GM19438 (cell line): ENCODE results near the gene TCN2.
"Not testable (repeated sequence)": the region's sequence is repeated elsewhere in the genome, so short reads cannot be mapped to it uniquely, and the experiment has no call there.

Experiments
- ATAC-seq: cut with Tn5 transposase; IDR thresholded peaks from one replicate; pipeline ENCODE4 v1.9.1; 2021; ENCODE audit warnings: low read depth; ENCODE audit not compliant: unreplicated experiment

The TCN2 gene

DNA sequence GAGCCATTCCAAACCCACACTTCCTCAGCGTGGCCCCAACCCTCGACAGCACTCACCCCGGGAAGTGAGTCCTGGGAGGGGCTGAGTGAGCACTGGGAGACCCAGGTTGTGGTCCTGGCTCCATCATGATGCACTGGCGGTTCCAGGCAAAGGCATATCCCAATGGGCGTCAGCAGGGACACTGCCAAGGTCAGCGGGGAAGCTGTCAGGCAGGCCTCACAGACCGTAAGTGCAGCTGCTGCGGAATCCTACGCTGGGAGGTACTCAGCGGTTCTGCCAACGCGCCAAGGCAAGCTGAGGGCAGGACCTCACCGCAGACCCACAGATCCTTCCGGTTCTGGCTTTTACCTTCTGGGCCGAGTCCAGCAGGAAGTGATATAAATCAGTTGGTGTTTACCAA, 31.1 kb upstream of the TCN2 start:
- no peak for ATAC-seq

DNA sequence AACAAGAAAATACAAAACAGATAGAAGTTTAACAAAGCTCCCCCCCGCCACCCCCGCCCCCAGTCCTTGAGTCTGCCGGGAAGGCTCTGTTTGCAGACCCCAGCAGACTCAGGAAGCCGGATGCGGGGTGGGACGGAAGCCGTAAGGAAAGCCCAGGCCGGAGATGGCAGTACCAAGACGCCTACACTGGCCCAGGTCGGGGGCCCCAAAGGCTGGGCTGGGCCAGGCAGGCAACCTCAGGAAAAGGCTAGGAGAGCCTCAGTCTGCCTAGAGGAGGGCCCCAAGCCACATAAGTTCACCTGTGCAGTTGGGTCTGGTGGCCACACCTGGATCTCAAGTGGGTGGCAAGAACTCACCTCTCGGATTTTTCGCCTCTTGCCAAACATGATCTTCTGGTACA, 28.5 kb upstream of the TCN2 start:
- ATAC-seq, result no peak

DNA sequence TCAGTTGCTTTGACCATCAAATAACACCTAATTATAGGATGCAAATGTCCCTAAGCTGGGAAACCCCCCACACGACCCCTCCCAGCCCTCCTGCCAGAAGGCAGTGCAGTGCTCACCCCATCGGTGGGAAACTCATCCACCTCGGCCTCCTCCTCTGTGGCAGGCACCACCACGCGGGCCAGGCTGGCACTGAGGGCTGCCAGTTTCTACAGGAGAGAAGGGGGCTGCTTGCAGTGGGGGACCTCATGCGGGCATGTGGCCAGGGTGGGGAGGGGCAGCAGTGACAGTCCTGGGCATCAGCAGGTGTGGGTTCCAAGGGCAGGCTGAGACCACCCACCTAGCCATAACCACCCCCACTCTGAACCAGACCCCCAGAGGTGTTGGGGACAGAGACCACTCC, 26.1 kb upstream of the TCN2 start:
- ATAC-seq, result no peak

DNA sequence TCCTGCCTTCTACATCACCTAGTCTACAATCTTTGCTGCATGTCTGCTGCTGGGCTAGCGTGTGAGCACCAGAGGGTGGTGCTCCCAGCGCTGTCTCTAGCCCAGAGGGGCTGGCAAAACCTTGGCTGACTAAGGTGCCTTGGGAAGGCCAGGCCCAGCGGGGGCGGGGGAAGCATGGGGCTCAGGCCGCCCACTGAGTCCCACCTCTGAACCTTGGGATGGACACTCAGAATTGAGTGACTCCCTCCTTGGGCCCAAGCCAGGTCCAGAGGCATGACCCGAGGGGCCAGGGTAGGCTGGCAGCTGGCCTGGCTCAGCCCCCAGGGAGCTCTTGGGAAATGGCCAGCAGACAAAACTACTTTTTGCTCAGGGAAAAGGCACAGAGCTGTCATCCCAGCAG, 24.9 kb upstream of the TCN2 start:
- ATAC-seq, result no peak

DNA sequence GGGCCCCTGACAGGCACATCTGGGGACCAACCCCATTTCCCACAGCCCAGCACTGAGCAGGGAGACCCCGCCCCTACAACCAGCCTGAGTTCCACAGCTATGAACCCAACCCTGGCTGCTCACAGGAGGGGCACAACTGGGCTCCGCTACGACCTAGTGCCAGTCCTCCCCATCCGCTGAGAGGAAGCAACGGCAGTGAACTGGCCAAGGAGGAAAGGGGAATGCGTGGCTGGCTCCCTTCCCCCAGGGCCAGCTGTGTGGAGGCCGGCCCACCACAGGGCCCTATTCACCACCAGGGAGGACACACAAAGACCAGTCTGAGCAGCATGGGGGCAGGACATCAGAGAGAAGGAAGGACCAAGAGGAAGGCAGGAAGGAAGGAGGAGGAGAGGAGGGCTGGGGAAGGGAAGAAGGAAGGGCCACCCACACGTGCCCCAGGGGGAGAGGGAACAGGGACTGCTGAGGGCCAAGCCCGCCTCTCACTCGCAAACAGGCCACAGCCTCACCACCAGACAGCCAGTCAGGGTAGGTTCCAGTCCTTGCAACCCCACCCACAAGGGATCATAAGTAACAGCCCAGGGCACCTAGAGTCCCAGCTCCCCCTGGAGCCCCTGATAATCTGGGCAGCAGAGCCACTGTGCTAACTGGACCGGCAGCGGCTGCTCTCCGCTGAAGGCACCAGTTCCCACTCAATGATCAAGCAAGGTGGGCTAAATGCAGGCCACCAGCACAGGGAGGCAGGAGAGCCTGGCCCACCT, 24.0 kb upstream of the TCN2 start:
- ATAC-seq, result no peak

DNA sequence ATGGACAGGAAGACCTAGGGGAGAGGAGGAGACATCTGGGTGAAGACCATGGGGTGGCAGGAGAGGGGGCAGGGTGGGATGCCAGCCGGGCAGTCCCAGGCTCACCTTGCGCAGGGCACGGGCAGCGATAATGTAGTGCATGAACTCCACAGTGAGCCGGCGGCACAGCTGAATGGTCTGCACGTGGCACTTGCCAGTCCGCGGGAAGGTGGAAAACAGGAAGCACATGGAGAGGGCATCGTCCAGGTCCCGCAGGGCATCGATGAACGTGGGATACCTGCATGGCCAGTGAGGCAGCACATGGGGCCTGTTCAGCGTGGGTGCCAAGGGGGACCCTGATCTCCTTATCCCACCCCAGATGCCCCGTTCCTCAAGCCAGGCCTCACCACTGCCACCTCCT, 22.5 kb upstream of the TCN2 start:
- no peak for ATAC-seq

DNA sequence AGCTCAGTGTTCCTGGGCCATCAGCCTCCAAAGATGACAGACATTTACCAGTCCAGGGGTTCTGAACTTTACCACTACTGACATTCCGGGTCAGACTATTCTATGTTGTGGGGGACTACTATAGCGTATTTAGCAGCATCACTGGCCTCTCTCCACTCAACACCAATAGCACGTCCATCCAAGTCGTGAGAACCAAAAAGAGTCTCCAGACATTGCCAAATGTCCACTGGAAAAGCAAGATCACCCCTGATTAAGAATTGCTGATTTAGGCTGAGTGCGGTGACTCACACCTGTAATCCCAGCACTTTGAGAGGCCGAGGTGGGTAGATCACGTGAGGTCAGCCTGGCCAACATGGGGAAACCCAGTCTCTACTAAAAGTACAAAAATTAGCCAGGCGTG, 20.6 kb upstream of the TCN2 start:
- ATAC-seq, result no peak

DNA sequence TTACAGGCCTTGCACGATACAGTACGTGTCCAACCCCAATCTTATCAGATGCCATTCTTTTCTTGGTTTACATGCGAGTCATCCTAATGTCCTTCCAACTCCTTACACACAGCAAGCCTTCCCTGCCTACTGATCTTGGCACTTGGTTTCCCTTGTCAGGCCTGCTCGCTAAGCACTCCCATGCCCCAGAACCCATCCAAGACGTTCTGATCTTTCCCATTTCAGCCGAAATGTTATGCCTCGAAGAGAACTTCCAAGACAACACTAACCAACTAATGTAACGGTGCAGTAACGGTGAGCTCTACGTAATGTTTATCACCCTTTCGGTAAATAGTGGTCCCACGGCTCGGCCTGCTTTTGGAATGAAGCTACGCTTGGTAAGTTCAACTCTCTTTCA, 15.8 kb upstream of the TCN2 start:
- ATAC-seq, result no peak

DNA sequence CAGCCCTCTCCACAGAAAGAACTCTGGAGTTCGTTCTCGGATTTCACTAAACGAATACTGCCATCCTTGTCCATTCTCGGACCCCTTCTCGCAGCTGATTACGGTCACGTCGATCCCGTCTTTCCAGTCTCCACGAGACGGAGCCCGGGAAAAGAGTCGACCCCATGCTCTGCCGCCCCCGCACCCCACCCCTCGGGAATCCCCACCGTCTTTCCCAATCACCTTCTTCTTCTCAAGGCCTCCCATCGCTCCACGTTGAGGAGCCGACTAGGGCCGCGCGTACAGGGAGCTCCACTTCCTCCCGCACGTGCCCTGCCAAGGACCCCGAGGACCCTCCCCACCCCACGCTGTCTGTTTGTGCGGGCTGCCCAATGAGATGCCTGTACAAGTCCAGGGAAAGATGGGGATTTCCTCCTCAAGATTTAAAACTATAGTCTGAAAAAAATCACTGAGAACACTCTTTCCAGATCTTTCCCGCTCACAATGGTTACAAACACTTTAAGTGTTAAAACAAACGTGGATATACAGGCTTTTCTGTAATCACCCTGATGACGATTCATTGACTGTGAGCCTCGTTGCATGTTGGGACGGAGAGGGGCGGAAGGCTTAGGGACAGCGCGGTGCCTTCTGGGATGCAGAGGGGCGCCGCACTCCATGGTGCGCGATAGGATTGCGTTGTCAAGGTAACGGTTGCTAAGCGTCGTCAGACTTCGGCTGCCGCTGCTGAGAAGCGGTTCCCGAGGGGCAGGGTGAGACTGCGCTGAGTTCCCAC, 15.2 kb upstream of the TCN2 start, which contains the start of gene PES1:
TSS of gene PES1 (minus strand) at position 323 of the 772 bp plus-strand sequence. CDS start at position 246, 77 bp downstream.
- ATAC-seq, result peak; percentile 97

DNA sequence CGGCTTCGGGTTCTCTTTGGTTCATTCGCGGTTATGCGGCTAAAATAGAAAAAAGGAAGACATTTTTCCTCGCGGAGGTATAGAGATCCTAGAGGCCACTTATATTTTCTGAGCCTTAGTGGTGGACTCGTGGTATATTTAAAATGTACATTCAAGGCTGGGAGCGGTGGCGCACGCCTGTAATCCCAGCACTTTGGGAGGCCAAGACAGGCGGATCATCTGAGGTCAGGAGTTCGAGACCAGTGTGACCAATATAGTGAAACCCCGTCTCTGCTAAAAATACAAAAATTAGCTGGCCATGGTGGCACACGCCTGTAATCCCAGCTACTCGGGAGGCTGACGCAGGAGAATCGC, 14.6 kb upstream of the TCN2 start:
- ATAC-seq, result not testable (repeated sequence)

DNA sequence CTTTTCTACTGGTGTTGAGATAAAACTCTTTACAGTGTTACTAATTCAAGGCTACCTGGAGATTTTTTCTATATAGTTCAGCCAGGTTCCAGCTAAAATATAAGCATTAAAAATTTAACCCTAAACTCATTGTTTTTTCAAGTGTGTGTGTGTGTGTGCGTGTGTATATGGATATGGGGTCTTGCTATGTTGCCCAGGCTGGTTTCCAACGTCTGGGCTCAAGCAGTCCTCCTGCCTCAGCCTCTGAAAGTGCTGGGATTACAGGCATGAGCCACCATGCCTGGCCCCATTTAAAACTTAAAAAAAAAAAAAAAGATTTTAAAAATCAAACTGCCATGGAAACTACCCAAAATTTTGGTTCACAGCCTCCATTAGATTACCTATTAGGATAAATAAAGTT, 10.8 kb upstream of the TCN2 start:
- no peak for ATAC-seq

DNA sequence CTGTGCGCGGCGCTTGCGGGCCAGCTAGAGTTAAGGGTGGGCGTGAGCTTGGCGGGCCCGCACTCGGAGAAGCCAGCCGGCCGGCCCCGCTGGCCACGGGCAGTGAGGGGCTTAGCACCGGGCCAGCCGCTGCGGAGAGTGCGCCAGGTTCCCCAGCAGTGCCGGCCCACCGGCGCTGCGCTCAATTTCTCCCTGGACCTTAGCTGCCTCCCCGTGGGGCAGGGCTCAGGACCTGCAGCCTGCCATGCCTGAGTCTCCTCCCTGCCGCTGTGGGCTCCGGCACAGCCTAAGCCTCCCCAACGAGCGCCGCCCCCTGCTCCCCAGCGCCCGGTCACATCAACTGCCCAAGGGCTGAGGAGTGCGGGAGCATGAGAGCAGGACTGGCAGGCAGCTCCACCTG, 10.1 kb upstream of the TCN2 start:
- ATAC-seq, result no peak

DNA sequence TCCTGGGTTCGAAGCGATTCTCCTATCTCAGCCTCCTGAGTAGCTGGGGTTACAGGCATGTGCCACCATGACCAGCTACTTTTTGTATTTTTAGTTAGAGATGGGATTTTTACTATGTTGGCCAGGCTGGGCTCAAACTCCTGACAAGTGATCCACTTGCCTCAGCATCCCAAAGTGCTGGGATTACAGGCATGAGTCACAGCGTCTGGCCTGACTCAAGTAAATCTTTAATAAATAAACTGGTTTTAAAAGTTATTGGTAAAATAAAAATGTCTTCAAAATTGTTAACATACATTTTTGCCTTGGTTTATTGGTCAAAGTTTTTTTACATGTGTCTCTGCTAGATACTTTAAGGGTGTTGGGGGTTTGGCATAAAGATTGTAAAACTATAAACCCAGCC, 8.0 kb upstream of the TCN2 start:
- no peak for ATAC-seq

DNA sequence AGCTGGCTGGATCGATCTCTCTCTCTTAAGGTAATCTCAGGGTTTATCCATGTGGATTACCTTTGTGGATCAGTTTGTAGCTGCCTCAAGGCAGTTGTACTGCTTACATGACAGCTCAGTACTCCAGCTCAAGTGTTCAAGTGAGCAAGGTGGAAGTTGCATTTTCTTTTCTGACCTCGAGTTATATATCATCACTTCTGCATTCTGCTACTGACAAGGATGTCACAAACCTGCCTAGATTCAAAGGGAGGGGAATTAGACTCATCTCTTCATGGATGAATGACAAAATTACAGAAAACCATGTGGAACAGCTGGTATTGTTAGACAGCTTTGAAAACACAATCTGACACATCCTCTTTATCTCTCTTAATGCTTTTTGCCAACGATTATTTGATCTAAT, 6.1 kb upstream of the TCN2 start:
- ATAC-seq, result no peak

DNA sequence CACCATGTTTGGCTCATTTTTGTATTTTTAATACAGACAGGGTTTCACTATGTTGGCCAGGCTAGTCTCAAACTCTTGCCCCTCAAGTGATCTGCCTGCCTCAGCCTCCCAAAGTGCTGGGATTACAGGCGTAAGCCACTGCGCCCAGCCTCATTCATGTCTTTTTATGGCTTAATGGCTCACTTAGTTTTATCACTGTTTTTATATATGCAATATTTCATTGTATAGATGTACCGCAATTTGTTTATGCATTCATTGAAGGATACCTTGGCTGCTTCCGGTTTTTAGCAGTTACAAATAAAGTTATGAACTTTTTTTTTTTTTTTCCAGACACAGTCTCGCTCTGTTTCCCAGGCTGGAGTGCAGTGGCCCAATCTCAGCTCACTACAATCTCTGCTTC, 5.5 kb upstream of the TCN2 start:
- no peak for ATAC-seq

DNA sequence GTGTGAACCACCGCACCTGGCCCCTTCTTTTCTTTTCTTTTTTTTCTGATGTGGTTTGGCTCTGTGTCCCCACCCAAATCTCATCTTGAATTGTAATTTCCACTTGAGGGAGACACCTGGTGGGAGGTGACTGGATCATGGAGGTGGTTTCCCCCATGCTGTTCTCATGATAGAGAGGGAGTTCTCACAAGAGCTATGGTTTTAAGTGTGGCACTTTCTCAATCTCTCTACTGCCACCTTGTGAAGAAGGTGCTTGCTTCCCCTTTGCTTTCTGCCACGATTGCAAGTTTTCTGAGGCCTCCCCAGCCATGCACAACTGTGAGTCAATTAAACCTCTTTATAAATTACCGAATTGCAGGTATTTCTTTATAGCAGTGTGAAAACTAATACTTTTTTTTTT, 4.9 kb upstream of the TCN2 start:
- no peak for ATAC-seq

DNA sequence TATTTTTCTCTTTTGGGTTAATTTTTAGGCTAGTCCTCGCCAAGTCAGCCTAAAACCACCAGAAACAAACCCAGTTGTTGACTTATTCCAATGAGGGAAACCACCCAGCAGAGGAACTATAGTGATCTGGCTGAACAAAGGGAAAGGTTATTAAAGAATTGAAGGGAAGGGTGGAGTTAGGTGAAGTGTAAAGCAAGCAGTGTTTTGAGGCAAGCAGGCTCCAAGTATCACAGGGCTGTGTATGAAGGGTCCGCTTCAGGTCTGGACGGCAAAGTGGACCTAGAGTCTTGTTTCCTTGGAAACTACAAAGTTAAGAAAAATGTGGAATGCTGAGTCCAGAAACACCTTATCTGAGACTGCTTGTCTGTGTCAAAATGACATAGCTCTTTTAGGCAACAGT, 3.2 kb upstream of the TCN2 start:
- no peak for ATAC-seq

DNA sequence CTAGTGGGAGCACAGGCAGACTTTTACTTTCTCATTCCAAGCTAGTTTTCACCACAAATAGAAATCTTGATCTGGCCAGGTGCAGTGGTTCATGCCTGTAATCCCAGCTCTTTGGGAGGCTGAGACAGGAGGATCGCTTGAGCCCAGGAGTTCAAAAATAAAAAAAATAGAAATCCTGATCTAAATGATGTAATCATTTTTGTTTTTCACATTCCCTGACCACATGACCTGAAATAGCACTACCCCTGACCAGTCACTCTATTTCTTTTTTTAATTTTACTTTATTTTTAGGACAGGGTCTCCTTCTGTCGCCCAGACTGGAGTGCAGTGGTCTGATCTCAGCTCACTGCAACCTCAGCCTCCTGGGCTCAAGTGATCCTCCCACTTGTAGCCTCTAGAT, 2.3 kb upstream of the TCN2 start:
- no peak for ATAC-seq

DNA sequence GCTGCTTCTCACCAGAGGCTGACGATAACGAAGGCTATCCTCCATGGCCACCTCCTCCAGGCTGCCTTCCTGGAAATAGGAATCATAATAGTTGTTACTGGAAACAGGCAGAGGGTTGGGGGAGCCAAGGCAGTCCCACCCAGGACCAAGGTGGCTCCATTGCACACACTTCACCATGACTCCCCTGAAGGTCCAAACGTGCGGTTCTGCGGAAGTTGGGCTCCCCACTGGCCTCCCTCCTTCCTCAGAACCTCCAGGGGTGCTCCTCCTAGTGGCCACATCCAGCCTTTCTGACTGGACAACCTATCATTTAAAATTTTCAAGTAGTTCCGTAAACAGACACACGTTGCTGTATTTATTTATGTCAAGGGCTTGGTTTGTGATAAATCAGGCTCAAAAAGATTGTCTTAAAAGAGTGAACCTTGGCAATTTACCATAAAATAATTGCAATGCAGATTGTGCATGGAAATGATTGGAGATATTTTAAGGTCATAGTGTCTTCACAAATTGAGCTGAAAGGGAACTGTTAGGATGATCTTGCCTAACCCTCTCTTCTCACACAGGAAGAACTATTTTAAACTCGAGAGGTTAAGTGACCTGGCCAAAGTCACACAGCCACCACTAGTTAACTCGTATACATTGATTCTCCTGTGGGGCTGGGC, 1.4 kb upstream of the TCN2 start:
- no peak for ATAC-seq

DNA sequence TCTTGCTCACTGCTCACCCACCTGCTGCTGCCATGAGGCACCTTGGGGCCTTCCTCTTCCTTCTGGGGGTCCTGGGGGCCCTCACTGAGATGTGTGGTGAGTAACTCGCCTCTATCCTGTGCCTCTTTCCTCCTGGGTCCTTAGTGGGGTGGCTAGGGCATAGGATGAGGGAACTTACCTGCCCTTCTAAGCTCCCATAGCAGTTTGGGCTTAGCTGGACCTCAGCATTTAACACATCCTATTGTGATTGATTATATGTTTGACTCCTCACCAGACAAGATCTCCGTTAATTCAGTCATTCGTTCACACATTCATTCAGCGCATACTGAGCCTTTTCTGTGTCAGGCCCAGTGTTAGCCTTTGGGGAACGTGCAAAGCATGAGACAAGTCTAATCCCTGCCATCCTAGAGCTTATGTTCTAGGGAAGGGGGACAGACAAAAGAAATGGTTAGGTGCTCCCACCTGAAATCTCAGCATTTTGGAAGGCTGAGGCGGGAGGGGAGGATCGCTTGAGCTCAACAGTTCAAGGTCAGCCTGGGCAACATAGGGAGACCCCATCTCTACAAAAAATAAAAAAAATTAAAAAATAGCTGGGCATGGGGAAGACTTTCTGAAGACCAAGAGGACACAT, 441 bp downstream of the TCN2 start:
- ATAC-seq, result no peak

DNA sequence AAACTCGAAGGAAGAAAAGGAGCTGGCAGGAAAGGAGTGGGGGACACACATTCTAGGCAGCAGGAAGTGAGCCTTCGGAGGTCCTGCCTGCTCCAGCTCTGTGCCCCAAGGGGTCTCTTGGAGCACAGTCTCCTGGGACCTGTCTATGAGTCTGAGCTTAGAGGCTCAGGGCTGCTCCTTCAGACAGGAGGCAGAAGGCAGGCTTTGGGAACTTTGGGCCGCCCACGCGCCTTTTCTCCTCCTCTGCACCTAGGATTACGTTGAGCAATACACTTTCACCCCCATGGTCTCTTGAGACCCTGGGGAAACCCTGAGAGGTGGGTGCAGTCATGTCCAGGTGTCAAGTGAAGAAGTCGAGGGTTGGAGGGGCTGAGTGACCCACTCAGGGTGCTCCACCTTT, 965 bp downstream of the TCN2 start:
- no peak for ATAC-seq
